Measurements from ENCODE around the gene TNXB.

DNA sequence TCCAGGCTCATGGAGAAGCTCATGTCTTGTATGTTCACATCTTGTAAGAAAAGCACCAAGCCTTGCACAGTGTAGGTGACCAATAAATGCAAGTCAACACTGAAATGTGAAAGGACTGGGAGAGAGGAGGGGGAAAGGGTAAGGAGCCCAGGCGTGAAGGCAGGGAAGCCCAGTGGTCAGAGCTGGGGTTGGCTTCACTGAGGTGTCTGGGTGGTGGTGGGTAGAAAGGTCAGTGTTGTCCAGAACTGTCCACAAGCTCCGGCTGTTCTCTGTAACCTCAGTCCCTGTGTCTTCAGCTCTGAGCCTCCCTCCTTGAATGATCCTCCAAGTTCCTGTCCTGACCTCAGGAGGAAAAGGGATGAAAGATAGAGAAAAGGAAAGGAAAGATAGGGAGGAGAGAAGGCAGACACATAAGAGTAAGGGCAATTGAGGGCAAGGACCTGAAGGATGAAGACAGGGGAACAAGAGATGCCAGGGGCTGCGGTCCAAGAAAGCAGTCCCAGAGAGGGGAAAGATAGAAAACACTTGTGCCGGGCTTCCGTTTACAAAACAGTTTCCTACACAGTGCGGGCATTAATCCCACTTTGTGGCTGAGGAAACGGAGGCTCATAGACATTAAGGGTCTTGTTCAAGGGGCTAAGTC lies 2.4 kb upstream of the TNXB start:
- no peak for TF ChIP-seq FOXM1 (IDR thresholded peaks at IDR 0.05; ENCODE audit: borderline replicate concordance, low read depth)
- no peak for TF ChIP-seq ZBTB7A (IDR thresholded peaks at IDR 0.05; ENCODE audit: low read depth)

Data from Ishikawa (cell line).